Adrenal gland (tissue), 5 donors: ENCODE measurements around the gene C5AR1.

Experiments
- CTCF ChIP-seq, 6 experiments: fragments of 450-650 bp in 4 of 6; fragments of 200-600 bp in 2 of 6; sonication (generic) in 1 of 6; IDR thresholded peaks; 1 replicate in 5 of 6; 2 replicates in 1 of 6; pipeline versions ENCODE4 v1.5.1 to v1.8.0; 2016 to 2021; ENCODE audit warnings: antibody characterized with exemption in 6 of 6, mild to moderate bottlenecking in 2 of 6, moderate library complexity in 1 of 6
- POLR2A ChIP-seq, 2 donors: fragments of 450-650 bp; IDR thresholded peaks; one replicate each; pipeline ENCODE4 v1.6.1; 2017; ENCODE audit warnings: antibody characterized with exemption in 2 of 2, mild to moderate bottlenecking in 2 of 2, moderate library complexity in 1 of 2
- donor health status: DM: no; HTN: no; CAD: no.

DNA sequence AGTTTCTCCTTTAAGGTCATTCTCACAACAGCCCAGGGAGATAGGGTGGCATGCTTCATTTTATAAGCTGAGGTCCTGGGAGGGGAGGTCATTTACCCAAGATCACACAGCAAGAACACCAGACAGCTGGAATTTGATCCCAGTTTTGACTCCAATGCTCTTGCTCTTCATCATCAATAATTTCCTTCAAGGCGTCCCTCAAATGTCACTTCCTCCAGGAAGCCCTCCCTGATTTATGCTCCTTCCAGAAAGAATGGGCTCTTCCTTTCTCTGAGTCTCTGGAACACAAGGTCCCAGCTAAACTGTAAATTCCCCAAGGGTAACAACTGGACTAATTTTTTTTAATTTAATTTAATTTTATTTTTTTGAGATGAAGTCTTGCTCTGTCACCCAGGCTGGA, 34.8 kb downstream of the C5AR1 start:
- TF ChIP-seq CTCF (IDR thresholded peaks at IDR 0.05) (no peak), POLR2A (IDR thresholded peaks at IDR 0.05) (no peak)
